Measurements from ENCODE around the gene A3GALT2. TPM values are rescaled to one million over a fixed set of nuclear protein-coding genes. Genes with fewer than 3 reads are reported as not detected.

A3GALT2 gene
- total RNA-seq, 1 experiment from 2014 or later: not detected

GRCh38 chr1:33348676-33349080 is 27.8 kb upstream of the A3GALT2 start:
- no peak overlapping the region for H2BK15ac ChIP-seq (ENCODE audit: low read depth, low read length)
- no peak overlapping the region for H4K8ac ChIP-seq (replicated peaks; ENCODE audit: insufficient read length, low read depth, low read length)
- no peak for DNase-seq
- H3K27ac ChIP-seq (ENCODE audit: insufficient read length, low read depth, low read length): no peak overlapping the region
- Mint-ChIP-seq H3K4me1 (peaks cover 37 to 51% of the 10 kb centered on the region in 2 experiments), H3K27me3 (ENCODE audit: low read depth) (peaks cover 88% of the 10 kb centered on the region), H3K9me3 (peaks cover 0 to 3% of the 10 kb centered on the region in 2 experiments; a peak in 2 of 5 replicates), H3K27ac (no peak overlapping the region), H3K4me3 (peak overlapping the region; percentile 76 to 79), H3K36me3 (ENCODE audit: insufficient read depth in 1 of 3, low read depth in 3 of 3) (no peaks in the 10 kb centered on the region; a peak in 1 of 7 replicates)
- H3K23me2 ChIP-seq (ENCODE audit: insufficient read length, low read depth, low read length, poor library complexity, severe bottlenecking): peaks cover 12% of the 10 kb centered on the region
- no peak overlapping the region for H2AK5ac ChIP-seq (ENCODE audit: insufficient read length, low read length)
- no peak for TF ChIP-seq CTCF (conservative IDR thresholded peaks at IDR 0.05)
- no peak overlapping the region for H4K5ac ChIP-seq (ENCODE audit: insufficient read length, low read depth, low read length)
- no peak overlapping the region for H3K18ac ChIP-seq (ENCODE audit: insufficient read length, low read depth, low read length)
- H2BK12ac ChIP-seq (ENCODE audit: insufficient read length, low read depth, low read length): no peak overlapping the region
- H3K27me3 ChIP-seq (ENCODE audit: insufficient read depth, low read length): peaks cover 46% of the 10 kb centered on the region
- H3K4me1 ChIP-seq (ENCODE audit: insufficient read depth, low read length): no peaks in the 10 kb centered on the region; the same call in 1 of the 2 replicates
- no peak overlapping the region for H3K56ac ChIP-seq (ENCODE audit: insufficient read length, low read depth, low read length)
- H3K9ac ChIP-seq (ENCODE audit: extremely low read depth, insufficient read length, low read length): no peak overlapping the region
- no peak overlapping the region for H3K14ac ChIP-seq (ENCODE audit: insufficient read depth, low read length)
- no peak overlapping the region for H2AFZ ChIP-seq (ENCODE audit: low read length)
- no peaks in the 10 kb centered on the region for H3K79me1 ChIP-seq (ENCODE audit: insufficient read depth, low read depth, low read length, poor library complexity, severe bottlenecking)
- no peaks in the 10 kb centered on the region for H3K9me3 ChIP-seq (ENCODE audit: control insufficient read depth, low read depth, low read length)
- H3T11ph ChIP-seq (ENCODE audit: low read length): no peak overlapping the region
- no peak overlapping the region for H3K4ac ChIP-seq (ENCODE audit: low read depth, low read length)
- H4K91ac ChIP-seq (ENCODE audit: insufficient read length, low read depth, low read length): no peak overlapping the region
- no peaks in the 10 kb centered on the region for H3K79me2 ChIP-seq (ENCODE audit: insufficient read depth, low read length)
- peak overlapping the region; percentile 54 for H3K4me2 ChIP-seq (ENCODE audit: insufficient read depth, insufficient read length, low read length)
- H2BK120ac ChIP-seq (ENCODE audit: low read depth, low read length, poor library complexity, severe bottlenecking): no peak overlapping the region
- WGBS (ENCODE audit: extremely low coverage, insufficient read length, low lambda C conversion rate): no CpG with 5 or more reads among the region's 11 CpGs
- H4K20me1 ChIP-seq (ENCODE audit: control insufficient read depth, insufficient read depth, insufficient read length): no peaks in the 10 kb centered on the region
- no peak overlapping the region for H2BK5ac ChIP-seq (ENCODE audit: insufficient read length, low read length)
- H2BK20ac ChIP-seq (ENCODE audit: low read depth, low read length, poor library complexity, severe bottlenecking): no peak overlapping the region
- H3K23ac ChIP-seq (ENCODE audit: insufficient read length, low read depth, low read length): no peak overlapping the region

Measured in H9 (cell line).